Activated B cell treated with CpG ODN at 0.5 μM for 24 hours (primary cell): ENCODE data around the gene NLRP5. TPM values are rescaled to one million over a fixed set of nuclear protein-coding genes. Genes with fewer than 3 reads are reported as not detected.

Experiments
- ATAC-seq: fragments of 200-7000 bp; cut with Tn5 transposase; one replicate; pipeline ENCODE4 v1.10.0; 2021; ENCODE audit warnings: low read depth, mild to moderate bottlenecking, moderate library complexity
- CTCF ChIA-PET: fragments of 350-600 bp; sonication (Branson Sonifier 250); formaldehyde crosslinking; loops from one replicate; lab custom pipeline; 2021; ENCODE audit warnings: antibody characterized with exemption; lab: Charles Lee
- POLR2A ChIA-PET: fragments of 350-600 bp; sonication (Branson Sonifier 250); formaldehyde crosslinking; loops from one replicate; lab custom pipeline; 2021; ENCODE audit warnings: antibody characterized with exemption; lab: Charles Lee
- DNase-seq: peaks from one replicate; pipeline ENCODE4 v3.0.0; 2022
- H3K27ac Mint-ChIP-seq: one replicate; pipeline ENCODE4 v1.8.0; 2020; ENCODE audit warnings: mixed read lengths
- H3K27me3 Mint-ChIP-seq: one replicate; pipeline ENCODE4 v1.8.0; 2021; ENCODE audit warnings: mixed read lengths
- H3K36me3 Mint-ChIP-seq: one replicate; pipeline ENCODE4 v1.8.0; 2021; ENCODE audit warnings: low read depth, mixed read lengths
- H3K4me1 Mint-ChIP-seq: one replicate; pipeline ENCODE4 v1.8.0; 2021; ENCODE audit warnings: mixed read lengths
- H3K4me3 Mint-ChIP-seq: one replicate; pipeline ENCODE4 v1.8.0; 2020; ENCODE audit warnings: mild to moderate bottlenecking, mixed read lengths
- H3K9me3 Mint-ChIP-seq: one replicate; pipeline ENCODE4 v1.8.0; 2020; ENCODE audit warnings: mixed read lengths
- intact Hi-C: fragments of 100-400 bp; cut with micrococcal nuclease; formaldehyde crosslinking; loops from one replicate; pipeline ENCODE4 v1.15.1; 2024
- total RNA-seq: library from RNA; stranded (reverse); gene quantifications from 2 replicates; pipeline ENCODE4 v1.2.3, GENCODE V29; 2022
- TF ChIP-seq, protein P1 (sequence below): fragments of 200-600 bp; IDR thresholded peaks from one replicate; pipeline ENCODE4 v1.8.0; 2022; ENCODE audit warnings: antibody characterized with exemption, mild to moderate bottlenecking

NLRP5 gene
- total RNA-seq, 1 donor from 2014 or later: not detected

DNA sequence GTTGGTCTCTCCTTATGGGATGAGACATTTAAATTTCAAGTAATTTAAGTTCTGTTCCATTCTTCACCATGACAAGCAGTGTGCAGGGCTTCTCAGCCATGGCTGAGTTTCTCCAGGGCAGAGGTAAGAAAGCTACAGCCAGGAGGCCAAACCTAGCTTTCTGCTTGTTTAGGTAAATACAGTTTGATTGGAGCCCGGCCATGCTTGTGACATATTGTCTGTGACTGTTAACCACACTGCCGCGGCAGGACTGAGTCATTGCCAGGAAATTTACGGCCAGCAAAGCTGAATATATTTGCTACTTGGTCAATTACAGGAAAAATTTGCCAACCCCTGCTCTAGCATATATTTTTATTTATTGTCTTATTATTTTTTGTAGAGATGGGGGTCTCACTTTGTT lies 28.2 kb upstream of the NLRP5 start:
- ChIA-PET CTCF (no interaction called here), POLR2A (no interaction called here)
- Mint-ChIP-seq H3K9me3 (no peaks in the 10 kb centered on the region), H3K4me1 (no peaks in the 10 kb centered on the region), H3K27ac (no peak overlapping the region), H3K36me3 (no peaks in the 10 kb centered on the region), H3K27me3 (no peaks in the 10 kb centered on the region), H3K4me3 (no peak overlapping the region)
- ATAC-seq (no peak), DNase-seq (no peak)
- TF ChIP-seq, protein P1, sequence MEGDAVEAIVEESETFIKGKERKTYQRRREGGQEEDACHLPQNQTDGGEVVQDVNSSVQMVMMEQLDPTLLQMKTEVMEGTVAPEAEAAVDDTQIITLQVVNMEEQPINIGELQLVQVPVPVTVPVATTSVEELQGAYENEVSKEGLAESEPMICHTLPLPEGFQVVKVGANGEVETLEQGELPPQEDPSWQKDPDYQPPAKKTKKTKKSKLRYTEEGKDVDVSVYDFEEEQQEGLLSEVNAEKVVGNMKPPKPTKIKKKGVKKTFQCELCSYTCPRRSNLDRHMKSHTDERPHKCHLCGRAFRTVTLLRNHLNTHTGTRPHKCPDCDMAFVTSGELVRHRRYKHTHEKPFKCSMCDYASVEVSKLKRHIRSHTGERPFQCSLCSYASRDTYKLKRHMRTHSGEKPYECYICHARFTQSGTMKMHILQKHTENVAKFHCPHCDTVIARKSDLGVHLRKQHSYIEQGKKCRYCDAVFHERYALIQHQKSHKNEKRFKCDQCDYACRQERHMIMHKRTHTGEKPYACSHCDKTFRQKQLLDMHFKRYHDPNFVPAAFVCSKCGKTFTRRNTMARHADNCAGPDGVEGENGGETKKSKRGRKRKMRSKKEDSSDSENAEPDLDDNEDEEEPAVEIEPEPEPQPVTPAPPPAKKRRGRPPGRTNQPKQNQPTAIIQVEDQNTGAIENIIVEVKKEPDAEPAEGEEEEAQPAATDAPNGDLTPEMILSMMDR: no peak
- intact Hi-C loops: no loop called here

DNA sequence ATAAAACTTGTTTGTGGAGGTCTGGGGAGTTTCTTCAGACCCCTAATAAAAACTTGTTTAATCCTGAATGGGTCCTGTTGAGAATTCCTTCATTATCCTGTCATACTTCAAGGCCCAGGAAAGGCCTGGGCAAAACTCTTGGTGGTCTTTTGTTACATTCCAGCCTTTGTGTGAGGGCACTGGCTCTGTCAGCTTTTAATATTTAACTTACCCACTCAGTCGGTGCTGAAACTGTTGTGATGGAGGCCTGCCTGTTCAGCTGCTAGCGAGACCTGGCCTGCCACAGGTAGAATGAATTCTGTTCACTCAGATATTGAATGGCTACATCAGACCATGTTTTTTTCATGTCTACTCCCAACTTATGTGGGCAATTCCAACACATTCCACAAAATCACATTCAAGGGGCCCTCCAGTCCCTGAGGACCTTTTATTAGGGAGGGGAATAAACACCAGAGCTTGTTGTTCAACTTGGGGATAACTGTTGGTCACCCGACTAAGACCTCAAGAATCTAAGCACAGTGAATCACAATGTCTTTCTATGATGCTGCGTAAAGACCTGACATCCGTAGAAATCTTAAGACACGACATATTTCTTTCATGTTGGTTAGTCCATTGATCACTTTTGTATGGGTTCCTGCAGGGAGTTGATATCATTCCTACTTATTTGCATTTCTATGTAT lies 26.4 kb upstream of the NLRP5 start:
- Mint-ChIP-seq H3K4me1 (no peaks in the 10 kb centered on the region), H3K9me3 (peaks cover 2% of the 10 kb centered on the region), H3K27me3 (no peaks in the 10 kb centered on the region), H3K4me3 (no peak overlapping the region), H3K36me3 (no peaks in the 10 kb centered on the region), H3K27ac (no peak overlapping the region)
- ATAC-seq (no peak), DNase-seq (no peak)
- CTCF ChIA-PET: no interaction called here
- TF ChIP-seq, protein P1: no peak
- intact Hi-C loops: no loop called here
- POLR2A ChIA-PET: no interaction called here

DNA sequence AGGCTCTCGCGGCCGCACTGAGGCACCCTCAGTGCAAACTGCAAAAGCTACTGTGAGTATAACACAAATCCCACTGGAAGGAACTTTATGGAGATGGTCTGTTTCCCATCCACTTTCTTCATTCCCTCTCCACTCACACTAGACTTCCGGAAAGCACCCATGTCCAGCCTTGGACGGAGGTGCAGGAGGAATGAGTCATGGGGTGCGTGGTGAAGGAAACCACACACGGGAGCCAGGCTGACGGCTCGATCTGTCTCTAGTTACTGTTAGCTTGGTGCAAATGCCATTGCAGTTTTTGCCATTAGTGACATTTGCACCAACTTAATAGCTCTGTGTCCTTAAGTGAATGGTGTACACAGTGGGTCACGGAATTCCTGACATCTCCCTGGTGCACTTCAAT lies 24.4 kb upstream of the NLRP5 start:
- peaks cover 4% of the 10 kb centered on the region for H3K9me3 Mint-ChIP-seq
- no peak overlapping the region for H3K27ac Mint-ChIP-seq
- intact Hi-C loops: no loop called here
- no peaks in the 10 kb centered on the region for H3K36me3 Mint-ChIP-seq
- H3K27me3 Mint-ChIP-seq: no peaks in the 10 kb centered on the region
- TF ChIP-seq, protein P1: no peak
- no peaks in the 10 kb centered on the region for H3K4me1 Mint-ChIP-seq
- ATAC-seq (no peak), DNase-seq (no peak)
- ChIA-PET CTCF (no interaction called here), POLR2A (no interaction called here)
- H3K4me3 Mint-ChIP-seq: no peak overlapping the region

DNA sequence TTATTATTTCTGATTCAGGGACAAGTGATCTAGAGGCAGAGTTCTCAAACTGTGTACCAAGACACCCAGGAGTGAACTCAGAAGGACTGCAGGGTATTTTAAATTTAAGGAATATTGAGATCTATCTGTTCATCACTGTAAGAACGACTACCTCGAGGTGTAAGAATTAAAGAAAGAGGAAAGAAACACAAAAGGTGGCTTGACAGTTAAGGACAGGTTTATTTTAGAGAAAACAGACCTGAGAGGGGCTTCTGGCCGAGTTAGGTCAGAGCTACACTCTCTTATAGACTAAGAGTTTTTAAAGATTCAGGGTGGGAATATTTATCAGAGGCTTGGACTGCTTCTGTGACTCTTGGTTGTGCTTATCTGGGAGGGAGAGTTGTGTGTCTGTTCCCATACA lies 12.6 kb upstream of the NLRP5 start:
- ChIA-PET POLR2A (no interaction called here), CTCF (no interaction called here)
- TF ChIP-seq, protein P1: no peak
- H3K27ac Mint-ChIP-seq: no peak overlapping the region
- intact Hi-C loops: no loop called here
- H3K27me3 Mint-ChIP-seq: peaks cover 4% of the 10 kb centered on the region
- no peaks in the 10 kb centered on the region for H3K4me1 Mint-ChIP-seq
- no peaks in the 10 kb centered on the region for H3K36me3 Mint-ChIP-seq
- no peak for ATAC-seq
- no peak for DNase-seq
- H3K9me3 Mint-ChIP-seq: peaks cover 12% of the 10 kb centered on the region
- H3K4me3 Mint-ChIP-seq: no peak overlapping the region

DNA sequence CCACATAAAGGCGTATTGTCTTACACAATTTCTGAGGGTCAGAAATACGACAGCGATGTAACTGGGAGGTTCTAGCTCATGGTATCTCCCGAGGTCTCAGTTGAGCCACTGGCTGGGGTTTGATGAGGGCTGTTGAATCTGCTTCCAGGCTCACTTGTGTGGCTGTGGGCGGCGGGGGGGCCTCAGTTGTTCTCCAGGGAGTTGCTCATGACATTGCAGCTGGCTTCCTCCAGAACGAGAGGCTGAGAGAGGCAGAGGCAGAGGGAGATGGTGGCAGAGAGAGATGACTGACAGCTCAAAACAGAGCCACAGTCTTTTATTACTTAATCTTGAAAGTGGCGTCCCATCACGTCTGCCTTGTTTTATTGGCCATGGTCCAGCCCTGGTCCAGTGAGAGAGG lies 6.2 kb upstream of the NLRP5 start:
- TF ChIP-seq, protein P1: no peak
- intact Hi-C loops: no loop called here
- Mint-ChIP-seq H3K36me3 (no peaks in the 10 kb centered on the region), H3K9me3 (peaks cover 13% of the 10 kb centered on the region), H3K4me1 (no peaks in the 10 kb centered on the region), H3K27ac (no peak overlapping the region), H3K4me3 (no peak overlapping the region), H3K27me3 (peaks cover 2% of the 10 kb centered on the region)
- no peak for DNase-seq
- ChIA-PET CTCF (no interaction called here), POLR2A (no interaction called here)
- no peak for ATAC-seq
